Endodermal cell (in vitro differentiated cells): ENCODE measurements around the gene CDRT15. TPM values are rescaled to one million over a fixed set of nuclear protein-coding genes. Genes with fewer than 3 reads are reported as not detected.

Experiments
- DNase-seq: peaks from one replicate; pipeline ENCODE4 v3.0.0-alpha.2; 2017
- H3K27ac ChIP-seq: 2 replicates; pipeline ENCODE4 v1.5.1; 2013; ENCODE audit warnings: mild to moderate bottlenecking, low read depth, low read length, moderate library complexity
- H3K27me3 ChIP-seq: 2 replicates; pipeline ENCODE4 v1.6.1; 2013; ENCODE audit warnings: mild to moderate bottlenecking, low read length, moderate library complexity; ENCODE audit not compliant: insufficient read depth, control insufficient read depth, poor library complexity, severe bottlenecking
- H3K36me3 ChIP-seq: 2 replicates; pipeline ENCODE4 v1.7.0; 2013; ENCODE audit warnings: mild to moderate bottlenecking, low read length, moderate library complexity; ENCODE audit not compliant: control insufficient read depth, insufficient read depth
- H3K4me1 ChIP-seq: one replicate; pipeline ENCODE4 v1.7.0; 2013; ENCODE audit warnings: low read length; ENCODE audit not compliant: control insufficient read depth, insufficient read depth
- H3K4me3 ChIP-seq: 2 replicates; pipeline ENCODE4 v1.5.1; 2013; ENCODE audit warnings: mild to moderate bottlenecking, low read length, moderate library complexity
- H3K9ac ChIP-seq: 2 replicates; pipeline ENCODE4 v1.6.1; 2013; ENCODE audit warnings: mild to moderate bottlenecking, low read length, moderate library complexity; ENCODE audit not compliant: poor library complexity, severe bottlenecking; ENCODE audit errors: extremely low read depth
- H3K9me3 ChIP-seq: 2 replicates; pipeline ENCODE4 v1.6.1; 2013; ENCODE audit warnings: mild to moderate bottlenecking, low read length, moderate library complexity; ENCODE audit not compliant: control insufficient read depth
- H3K27ac Mint-ChIP-seq: 2 replicates; pipeline ENCODE4 v1.8.0; 2020; ENCODE audit warnings: mixed read lengths
- H3K27me3 Mint-ChIP-seq: 2 replicates; pipeline ENCODE4 v1.8.0; 2021; ENCODE audit warnings: mild to moderate bottlenecking, mixed read lengths; ENCODE audit not compliant: insufficient read depth
- H3K36me3 Mint-ChIP-seq: 2 replicates; pipeline ENCODE4 v1.8.0; 2020; ENCODE audit warnings: low read depth, mixed read lengths
- H3K4me1 Mint-ChIP-seq: 2 replicates; pipeline ENCODE4 v1.8.0; 2020; ENCODE audit warnings: mixed read lengths
- H3K4me3 Mint-ChIP-seq: 2 replicates; pipeline ENCODE4 v1.8.0; 2020; ENCODE audit warnings: mild to moderate bottlenecking, moderate library complexity, mixed read lengths
- H3K9me3 Mint-ChIP-seq: 2 replicates; pipeline ENCODE4 v1.8.0; 2020; ENCODE audit warnings: mild to moderate bottlenecking, mixed read lengths
- CTCF ChIP-seq: fragments of 200-600 bp; sonication (generic); conservative IDR thresholded peaks from 2 replicates; pipeline ENCODE4 v1.5.0; 2021; ENCODE audit warnings: antibody characterized with exemption, mild to moderate bottlenecking
- WGBS, 2 experiments: methylation state at CpG; one replicate each; pipeline versions ENCODE4 v1.1.5 to v1.1.7; 2013; ENCODE audit warnings: missing lambda C conversion rate in 2 of 2, mixed read lengths in 1 of 2; ENCODE audit not compliant: insufficient coverage in 1 of 2, insufficient read length in 1 of 2; 5-methylcytosine and 5-hydroxymethylcytosine counted together
- total RNA-seq, 2 donors: library from RNA; stranded (reverse); fragmentation: NEBNext Ultra II Directional in 1 of 2; extraction: Animal tissue kit (Norgen Biotek cat#: 25700) in 1 of 2; gene quantifications; 2 replicates in 1 of 2; 3 replicates in 1 of 2; pipeline ENCODE4 v1.2.1, GENCODE V29; 2021

The CDRT15 gene
- total RNA-seq, 2 donors from 2014 or later = not detected

GRCh38 chr17:14201021-14201987 lies 35.4 kb downstream of the CDRT15 start:
- peaks cover 3% of the 10 kb centered on the region for H3K36me3 Mint-ChIP-seq
- DNase-seq = no peak
- Histone ChIP-seq H3K27me3 (no peaks in the 10 kb centered on the region), H3K36me3 (peaks cover 16% of the 10 kb centered on the region), H3K9ac (no peak overlapping the region), H3K4me1 (no peaks in the 10 kb centered on the region), H3K27ac (no peak overlapping the region), H3K4me3 (no peak overlapping the region), H3K9me3 (no peaks in the 10 kb centered on the region)
- no peak for TF ChIP-seq CTCF
- no peaks in the 10 kb centered on the region for H3K9me3 Mint-ChIP-seq
- no peaks in the 10 kb centered on the region for H3K27me3 Mint-ChIP-seq
- peaks cover 15% of the 10 kb centered on the region for H3K4me1 Mint-ChIP-seq
- no peak overlapping the region for H3K4me3 Mint-ChIP-seq
- peak overlapping the region; percentile 25 for H3K27ac Mint-ChIP-seq
- WGBS, 2 experiments = 87 to 91% methylated on average over 4 to 10 of the region's 10 CpGs

GRCh38 chr17:14200354-14200753 lies 36.3 kb downstream of the CDRT15 start:
- Mint-ChIP-seq H3K27ac (no peak overlapping the region), H3K9me3 (no peaks in the 10 kb centered on the region), H3K4me3 (no peak overlapping the region), H3K27me3 (no peaks in the 10 kb centered on the region), H3K4me1 (peaks cover 15% of the 10 kb centered on the region), H3K36me3 (peaks cover 3% of the 10 kb centered on the region)
- H3K9me3 ChIP-seq = no peaks in the 10 kb centered on the region
- H3K27me3 ChIP-seq = no peaks in the 10 kb centered on the region
- H3K27ac ChIP-seq = no peak overlapping the region
- no peak for TF ChIP-seq CTCF
- no peak overlapping the region for H3K9ac ChIP-seq
- WGBS, 2 experiments = 87 to 94% methylated on average over 2 to 4 of the region's 4 CpGs
- H3K36me3 ChIP-seq = peaks cover 16% of the 10 kb centered on the region
- H3K4me3 ChIP-seq = no peak overlapping the region
- peak; percentile 31 for DNase-seq
- no peaks in the 10 kb centered on the region for H3K4me1 ChIP-seq

GRCh38 chr17:14199601-14200000 lies 37.1 kb downstream of the CDRT15 start:
- WGBS, 2 experiments = 90 to 99% methylated on average over 1 to 5 of the region's 5 CpGs
- H3K27me3 ChIP-seq = no peaks in the 10 kb centered on the region
- no peaks in the 10 kb centered on the region for H3K27me3 Mint-ChIP-seq
- H3K4me1 ChIP-seq = no peaks in the 10 kb centered on the region
- TF ChIP-seq CTCF = no peak
- H3K36me3 Mint-ChIP-seq = peaks cover 3% of the 10 kb centered on the region
- no peak overlapping the region for H3K4me3 ChIP-seq
- H3K27ac Mint-ChIP-seq = no peak overlapping the region
- no peak overlapping the region for H3K27ac ChIP-seq
- H3K4me1 Mint-ChIP-seq = peaks cover 15% of the 10 kb centered on the region
- peaks cover 16% of the 10 kb centered on the region for H3K36me3 ChIP-seq
- H3K9ac ChIP-seq = no peak overlapping the region
- H3K9me3 ChIP-seq = no peaks in the 10 kb centered on the region
- H3K9me3 Mint-ChIP-seq = no peaks in the 10 kb centered on the region
- H3K4me3 Mint-ChIP-seq = no peak overlapping the region
- no peak for DNase-seq
